KMS-11 (cell line): ENCODE measurements around the gene KIF5C.

Experiments
- H2AFZ ChIP-seq: fragments of 200-600 bp; sonication (generic); 2 replicates; pipeline ENCODE4 v1.6.1; 2016; ENCODE audit warnings: antibody characterized with exemption, mixed run types, low read depth
- H3K27ac ChIP-seq: fragments of 200-600 bp; sonication (generic); 2 replicates; pipeline ENCODE4 v1.6.1; 2016; ENCODE audit warnings: mild to moderate bottlenecking, mixed run types
- H3K27me3 ChIP-seq: fragments of 200-600 bp; sonication (generic); 2 replicates; pipeline ENCODE4 v1.6.1; 2017; ENCODE audit warnings: mild to moderate bottlenecking, low read depth, mixed run types, moderate library complexity; ENCODE audit not compliant: insufficient read depth
- H3K36me3 ChIP-seq: fragments of 200-600 bp; sonication (generic); 2 replicates; pipeline ENCODE4 v1.6.1; 2017; ENCODE audit warnings: mild to moderate bottlenecking, mixed run types; ENCODE audit not compliant: insufficient read depth
- H3K4me1 ChIP-seq: fragments of 200-600 bp; sonication (generic); 2 replicates; pipeline ENCODE4 v1.6.1; 2016; ENCODE audit warnings: mild to moderate bottlenecking, low read depth, mixed run types; ENCODE audit not compliant: poor library complexity, severe bottlenecking
- H3K4me2 ChIP-seq: fragments of 200-600 bp; sonication (generic); 2 replicates; pipeline ENCODE4 v1.7.0; 2016; ENCODE audit warnings: mild to moderate bottlenecking, mixed run types
- H3K4me3 ChIP-seq: fragments of 200-600 bp; sonication (generic); IDR thresholded peaks from 2 replicates; pipeline ENCODE4 v1.6.1; 2017; ENCODE audit warnings: low read depth, low read length, mixed read lengths; ENCODE audit not compliant: insufficient read depth
- H3K79me2 ChIP-seq: fragments of 200-600 bp; sonication (generic); 2 replicates; pipeline ENCODE4 v1.6.1; 2016; ENCODE audit warnings: low read depth, mixed run types; ENCODE audit not compliant: insufficient read depth
- H3K9ac ChIP-seq: fragments of 200-600 bp; sonication (generic); 2 replicates; pipeline ENCODE4 v1.6.1; 2016; ENCODE audit warnings: mild to moderate bottlenecking, mixed run types
- H4K20me1 ChIP-seq: fragments of 200-600 bp; sonication (generic); 2 replicates; pipeline ENCODE4 v1.6.1; 2016; ENCODE audit warnings: mild to moderate bottlenecking, mixed run types; ENCODE audit not compliant: insufficient read depth
- TF ChIP-seq, protein P1 (sequence below): fragments of 200-600 bp; sonication (generic); conservative IDR thresholded peaks from 2 replicates; pipeline ENCODE4 v1.6.1; 2017; ENCODE audit warnings: low read depth, mild to moderate bottlenecking, antibody characterized with exemption, low read length, moderate library complexity, mixed read lengths

Gene KIF5C

DNA sequence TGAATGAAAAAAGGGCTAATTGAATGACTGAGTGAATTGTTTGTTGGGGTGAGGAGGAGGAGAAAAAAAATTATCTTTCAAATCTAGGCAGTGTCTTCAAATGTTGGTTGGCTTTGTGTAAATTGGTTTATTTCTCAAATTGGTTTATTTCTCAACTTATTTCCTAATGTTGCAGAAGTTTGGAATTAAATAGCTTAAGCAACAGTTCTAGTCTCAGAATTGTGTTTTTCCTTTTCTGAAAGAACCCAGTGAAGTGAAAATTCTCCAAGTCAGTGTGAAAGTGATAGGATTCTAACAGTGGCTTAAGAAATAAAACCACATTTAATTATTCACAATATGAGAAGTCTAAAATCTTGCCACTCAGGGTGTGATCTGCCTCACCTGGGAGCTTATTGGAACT, 108.9 kb downstream of the KIF5C start:
- Histone ChIP-seq H3K4me1 (no peaks in the 10 kb centered on the region), H2AFZ (no peak overlapping the region), H4K20me1 (no peaks in the 10 kb centered on the region), H3K27me3 (no peaks in the 10 kb centered on the region), H3K79me2 (no peaks in the 10 kb centered on the region), H3K4me2 (no peak overlapping the region), H3K27ac (no peak overlapping the region), H3K9ac (no peak overlapping the region), H3K36me3 (no peaks in the 10 kb centered on the region), H3K4me3 (no peak overlapping the region)
- TF ChIP-seq, protein P1, sequence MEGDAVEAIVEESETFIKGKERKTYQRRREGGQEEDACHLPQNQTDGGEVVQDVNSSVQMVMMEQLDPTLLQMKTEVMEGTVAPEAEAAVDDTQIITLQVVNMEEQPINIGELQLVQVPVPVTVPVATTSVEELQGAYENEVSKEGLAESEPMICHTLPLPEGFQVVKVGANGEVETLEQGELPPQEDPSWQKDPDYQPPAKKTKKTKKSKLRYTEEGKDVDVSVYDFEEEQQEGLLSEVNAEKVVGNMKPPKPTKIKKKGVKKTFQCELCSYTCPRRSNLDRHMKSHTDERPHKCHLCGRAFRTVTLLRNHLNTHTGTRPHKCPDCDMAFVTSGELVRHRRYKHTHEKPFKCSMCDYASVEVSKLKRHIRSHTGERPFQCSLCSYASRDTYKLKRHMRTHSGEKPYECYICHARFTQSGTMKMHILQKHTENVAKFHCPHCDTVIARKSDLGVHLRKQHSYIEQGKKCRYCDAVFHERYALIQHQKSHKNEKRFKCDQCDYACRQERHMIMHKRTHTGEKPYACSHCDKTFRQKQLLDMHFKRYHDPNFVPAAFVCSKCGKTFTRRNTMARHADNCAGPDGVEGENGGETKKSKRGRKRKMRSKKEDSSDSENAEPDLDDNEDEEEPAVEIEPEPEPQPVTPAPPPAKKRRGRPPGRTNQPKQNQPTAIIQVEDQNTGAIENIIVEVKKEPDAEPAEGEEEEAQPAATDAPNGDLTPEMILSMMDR = no peak

DNA sequence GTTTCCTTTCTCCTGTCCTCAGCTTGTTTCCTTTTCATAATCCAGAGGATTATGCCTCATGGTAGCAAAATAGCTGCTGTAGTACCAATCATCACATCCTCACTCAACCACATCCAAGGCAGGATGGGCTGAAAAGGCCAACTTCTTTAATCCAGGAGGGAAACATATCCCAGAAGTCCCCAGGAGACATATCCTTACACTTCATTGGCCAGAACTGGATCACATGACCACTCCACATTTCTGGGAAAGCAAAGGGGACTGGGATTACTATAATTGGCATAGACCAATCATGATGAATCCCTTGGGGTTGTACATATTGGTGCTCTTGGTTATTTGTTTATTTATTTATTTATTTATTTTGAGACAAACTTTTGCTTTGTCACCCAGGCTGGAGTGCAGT, 109.4 kb downstream of the KIF5C start:
- Histone ChIP-seq H4K20me1 (no peaks in the 10 kb centered on the region), H3K27me3 (no peaks in the 10 kb centered on the region), H3K79me2 (no peaks in the 10 kb centered on the region), H3K4me3 (no peak overlapping the region), H3K36me3 (no peaks in the 10 kb centered on the region), H3K4me2 (no peak overlapping the region), H3K4me1 (no peaks in the 10 kb centered on the region), H2AFZ (no peak overlapping the region), H3K9ac (no peak overlapping the region), H3K27ac (no peak overlapping the region)
- TF ChIP-seq, protein P1 = no peak

DNA sequence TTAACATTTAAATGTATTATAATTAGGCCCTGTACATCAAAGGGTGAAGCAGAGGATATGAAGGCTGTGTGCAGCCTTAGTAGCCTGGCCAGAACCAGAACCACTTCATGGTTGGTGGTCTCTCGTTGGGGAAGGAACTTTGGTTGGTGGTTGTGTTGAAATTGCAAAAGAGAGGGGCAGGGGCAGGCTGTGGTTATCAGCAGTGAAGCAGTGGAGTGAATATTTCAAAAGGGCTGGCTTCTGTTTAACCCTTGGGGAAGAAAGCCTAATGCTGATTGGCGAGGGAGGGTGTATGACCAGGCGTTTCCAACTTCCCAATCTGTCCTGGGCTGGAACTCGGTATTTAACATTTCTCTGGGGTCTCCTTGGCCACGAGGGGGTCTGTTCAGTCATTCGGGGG, 112.3 kb downstream of the KIF5C start:
- Histone ChIP-seq H3K27ac (no peak overlapping the region), H3K4me3 (no peak overlapping the region), H2AFZ (no peak overlapping the region), H3K27me3 (no peaks in the 10 kb centered on the region), H3K79me2 (no peaks in the 10 kb centered on the region), H3K36me3 (no peaks in the 10 kb centered on the region), H4K20me1 (no peaks in the 10 kb centered on the region), H3K4me2 (no peak overlapping the region), H3K4me1 (no peaks in the 10 kb centered on the region), H3K9ac (no peak overlapping the region)
- TF ChIP-seq, protein P1 = no peak

DNA sequence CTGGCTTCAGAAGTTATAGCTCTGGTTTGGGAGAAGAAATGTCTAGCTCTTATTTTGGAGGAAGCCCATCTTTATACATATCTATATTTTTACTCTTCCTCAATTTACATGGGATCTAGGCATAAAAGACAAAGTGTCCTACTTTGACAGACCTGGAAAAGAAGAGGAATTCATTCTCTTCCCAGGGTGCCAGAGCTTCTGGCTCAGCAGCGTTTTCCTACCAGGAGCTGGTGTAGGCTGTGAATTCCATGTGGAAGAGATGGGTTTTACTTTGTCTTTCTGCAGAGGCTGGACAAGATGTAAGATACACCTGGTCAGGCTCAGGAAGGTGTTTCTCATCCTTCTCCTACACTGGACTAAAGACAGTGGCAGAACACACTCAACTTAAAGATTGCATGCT, 113.3 kb downstream of the KIF5C start:
- no peaks in the 10 kb centered on the region for H3K79me2 ChIP-seq
- no peak overlapping the region for H3K27ac ChIP-seq
- no peaks in the 10 kb centered on the region for H3K27me3 ChIP-seq
- no peaks in the 10 kb centered on the region for H4K20me1 ChIP-seq
- no peaks in the 10 kb centered on the region for H3K4me1 ChIP-seq
- no peak overlapping the region for H3K9ac ChIP-seq
- TF ChIP-seq, protein P1 = no peak
- H3K36me3 ChIP-seq = no peaks in the 10 kb centered on the region
- no peak overlapping the region for H3K4me2 ChIP-seq
- no peak overlapping the region for H2AFZ ChIP-seq
- no peak overlapping the region for H3K4me3 ChIP-seq
